Inferior parietal cortex (tissue), 1 donor: Measurements from ENCODE around the gene PDGFRB.

Experiments
- DNase-seq: peaks from one replicate; pipeline ENCODE4 v3.0.0-alpha.2; 2016; ENCODE audit errors: extremely low spot score

The PDGFRB gene

GRCh38 chr5:150155258-150156026 is at the start of gene PDGFRB:
Gene PDGFRB (minus strand): TSS chr5:150155845. CDS start chr5:150137047, 18,798 bp downstream.
- no peak for DNase-seq

- DNase-seq, result no peak
Observed at GRCh38 chr5:150204590-150204960, 48.9 kb upstream of the PDGFRB start.

DNA sequence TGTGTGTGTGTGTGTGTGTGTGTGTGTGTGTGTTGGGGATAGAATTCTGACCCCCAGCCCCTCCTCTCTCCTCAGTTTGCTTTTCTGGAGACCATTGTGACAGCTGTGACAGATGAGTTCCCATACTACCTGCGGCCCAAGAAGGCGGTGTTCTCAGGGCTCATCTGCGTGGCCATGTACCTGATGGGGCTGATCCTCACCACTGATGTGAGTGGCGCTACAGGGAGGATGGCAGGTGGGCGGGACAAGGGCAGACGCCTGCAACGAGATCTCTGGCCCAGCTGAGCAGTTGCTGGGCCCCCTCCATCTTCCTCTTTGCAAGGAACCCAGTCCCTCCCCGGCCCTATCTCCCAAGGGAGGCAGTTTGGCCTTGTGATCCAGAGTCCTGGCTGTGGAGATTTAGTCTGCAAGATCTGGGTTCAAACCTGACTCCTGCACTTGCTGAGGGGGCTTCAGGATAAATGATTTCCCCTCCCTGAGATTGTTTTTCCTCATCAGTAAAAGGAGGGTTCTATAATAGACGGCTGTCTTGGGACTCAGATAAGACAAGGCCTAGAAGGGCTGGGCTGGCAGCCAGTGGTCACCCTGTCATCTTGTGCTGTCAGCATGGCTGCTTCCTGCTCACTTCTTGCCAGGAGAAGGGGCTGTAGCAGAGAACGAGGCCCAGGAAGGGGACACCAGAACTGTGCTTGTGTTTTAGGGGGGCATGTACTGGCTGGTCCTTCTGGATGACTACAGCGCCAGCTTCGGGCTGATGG is 48.4 kb upstream of the PDGFRB start:
- DNase-seq, result no peak

GRCh38 chr5:150202501-150202900 is 46.9 kb upstream of the PDGFRB start:
- no peak for DNase-seq

DNA sequence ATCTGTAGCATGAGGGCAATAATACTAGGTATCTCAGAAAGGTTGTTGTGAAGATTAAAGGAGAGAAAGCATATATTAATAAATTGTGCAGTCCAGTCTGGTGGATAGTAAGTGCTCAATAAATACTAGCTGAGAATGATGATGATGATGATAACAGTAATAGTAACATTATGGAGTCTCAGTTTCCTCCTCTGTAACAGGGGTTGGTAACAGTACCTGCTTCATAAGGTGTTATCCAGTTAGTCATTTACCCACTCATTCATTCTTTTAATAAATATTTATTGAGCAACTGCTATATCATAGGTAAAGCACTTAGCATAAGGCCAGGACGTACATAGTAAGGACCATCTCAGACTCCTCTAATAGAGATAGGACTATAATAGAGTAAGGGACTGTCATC is 41.8 kb upstream of the PDGFRB start:
- no peak for DNase-seq

GRCh38 chr5:150196986-150197385 is 41.3 kb upstream of the PDGFRB start:
- DNase-seq, result no peak

GRCh38 chr5:150196514-150196913 is 40.9 kb upstream of the PDGFRB start:
- DNase-seq, result no peak

- no peak for DNase-seq
Observed at GRCh38 chr5:150195736-150196485, 40.3 kb upstream of the PDGFRB start.

- no peak for DNase-seq
Observed at GRCh38 chr5:150192462-150192861, 36.8 kb upstream of the PDGFRB start.

- DNase-seq, result no peak
Observed at GRCh38 chr5:150190987-150191386, 35.3 kb upstream of the PDGFRB start.

- DNase-seq, result no peak
Observed at GRCh38 chr5:150190503-150190979, 34.9 kb upstream of the PDGFRB start.

GRCh38 chr5:150189728-150190502 is 34.3 kb upstream of the PDGFRB start, which contains the start of gene SLC6A7:
Gene SLC6A7 (plus strand): TSS chr5:150190062. CDS start chr5:150190328, 266 bp downstream.
- no peak for DNase-seq

DNA sequence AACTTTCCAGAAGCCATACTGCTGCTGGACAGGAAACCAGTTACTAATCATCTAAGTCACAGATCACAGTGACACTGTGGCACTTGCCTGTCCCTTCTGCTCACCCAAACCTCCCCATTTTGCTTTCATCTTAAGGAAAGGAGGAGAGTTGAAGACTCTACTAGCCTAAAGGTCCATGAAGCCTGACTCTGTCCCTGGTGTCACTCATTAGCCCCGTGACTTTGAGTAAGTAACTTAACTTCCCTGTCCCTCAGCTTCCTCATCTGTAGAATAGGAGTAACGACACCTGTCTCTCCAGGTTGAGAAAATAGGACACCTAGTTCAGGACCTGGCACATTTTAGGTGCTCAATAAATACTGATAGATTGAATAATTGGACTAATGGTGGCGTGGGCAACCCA is 33.7 kb upstream of the PDGFRB start:
- no peak for DNase-seq

GRCh38 chr5:150188146-150188842 is 32.6 kb upstream of the PDGFRB start:
- no peak for DNase-seq

DNA sequence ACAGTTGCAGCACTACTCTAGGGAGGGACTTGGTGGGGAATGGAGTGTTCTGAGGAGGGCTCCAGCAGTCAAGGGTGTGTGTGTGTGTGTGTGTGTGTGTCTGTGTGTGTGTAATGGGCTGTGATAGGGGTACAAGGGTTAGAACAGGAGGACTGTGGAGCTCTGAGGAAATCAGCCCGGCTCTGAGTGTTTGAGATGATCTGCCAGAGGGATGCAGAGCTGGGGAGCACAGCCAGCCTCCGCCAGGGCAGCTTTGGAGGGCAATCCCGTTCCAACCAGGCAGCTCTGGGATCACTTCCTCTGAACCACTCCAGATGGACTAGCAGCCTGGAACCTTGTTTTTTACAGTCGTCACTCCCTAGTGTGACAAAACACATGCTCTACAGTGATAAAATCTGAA is 31.3 kb upstream of the PDGFRB start:
- DNase-seq, result no peak

DNA sequence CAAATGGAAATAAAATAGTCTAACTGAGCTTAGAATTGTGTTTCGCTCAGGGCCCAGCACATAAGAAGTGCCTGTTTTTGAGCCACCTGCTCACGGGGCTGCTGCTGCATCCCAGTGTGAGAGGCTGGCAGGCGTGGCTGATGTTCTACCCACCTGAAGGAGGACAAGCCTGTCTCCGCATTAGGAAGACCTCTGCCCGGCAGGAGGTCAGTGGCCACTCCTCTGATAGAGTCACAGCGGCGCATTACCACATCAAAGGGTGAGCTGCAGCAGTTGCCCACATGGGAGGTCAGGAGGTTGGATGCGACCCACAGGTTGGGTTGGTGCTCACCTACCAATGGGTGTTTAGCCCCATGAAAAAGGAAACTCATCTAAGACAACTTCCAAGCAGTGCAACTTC is 30.5 kb upstream of the PDGFRB start:
- no peak for DNase-seq

- DNase-seq, result no peak
Observed at GRCh38 chr5:150184990-150185912, 29.6 kb upstream of the PDGFRB start.

GRCh38 chr5:150184006-150184405 is 28.4 kb upstream of the PDGFRB start:
- no peak for DNase-seq

DNA sequence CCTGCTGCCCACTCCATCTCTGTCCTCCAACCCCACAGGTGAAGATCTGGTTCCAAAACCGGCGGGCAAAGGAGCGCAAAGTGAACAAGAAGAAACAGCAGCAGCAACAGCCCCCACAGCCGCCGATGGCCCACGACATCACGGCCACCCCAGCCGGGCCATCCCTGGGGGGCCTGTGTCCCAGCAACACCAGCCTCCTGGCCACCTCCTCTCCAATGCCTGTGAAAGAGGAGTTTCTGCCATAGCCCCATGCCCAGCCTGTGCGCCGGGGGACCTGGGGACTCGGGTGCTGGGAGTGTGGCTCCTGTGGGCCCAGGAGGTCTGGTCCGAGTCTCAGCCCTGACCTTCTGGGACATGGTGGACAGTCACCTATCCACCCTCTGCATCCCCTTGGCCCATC is 27.8 kb upstream of the PDGFRB start:
- DNase-seq, result no peak

DNA sequence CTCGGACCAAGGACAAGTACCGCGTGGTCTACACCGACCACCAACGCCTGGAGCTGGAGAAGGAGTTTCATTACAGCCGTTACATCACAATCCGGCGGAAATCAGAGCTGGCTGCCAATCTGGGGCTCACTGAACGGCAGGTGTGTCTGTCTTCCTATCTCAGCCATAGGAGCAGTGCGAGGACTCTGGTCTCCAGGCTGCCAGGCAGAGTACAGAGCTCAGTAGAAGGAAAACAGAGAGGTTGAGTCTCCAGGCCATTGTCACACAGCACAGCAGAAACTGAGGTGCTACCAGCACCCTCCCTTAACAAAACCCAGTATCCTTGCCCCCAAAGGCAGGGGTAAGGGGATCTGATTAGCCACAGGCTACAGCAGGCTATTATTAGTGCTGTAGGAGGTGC is 27.1 kb upstream of the PDGFRB start:
- no peak for DNase-seq
